Lower leg skin (tissue), 3 donors: ENCODE results near the gene RAPGEF5.

Experiments used
- CTCF ChIP-seq, 3 donors: fragments of 450-650 bp; IDR thresholded peaks; one replicate each; pipeline ENCODE4 v1.5.1; 2016; ENCODE audit warnings: antibody characterized with exemption in 3 of 3, mild to moderate bottlenecking in 3 of 3, moderate library complexity in 2 of 3
- POLR2A ChIP-seq, 2 donors: fragments of 450-650 bp; IDR thresholded peaks; one replicate each; pipeline ENCODE4 v1.6.1; 2016 to 2017; ENCODE audit warnings: antibody characterized with exemption in 2 of 2, mild to moderate bottlenecking in 1 of 2, moderate library complexity in 1 of 2

DNA sequence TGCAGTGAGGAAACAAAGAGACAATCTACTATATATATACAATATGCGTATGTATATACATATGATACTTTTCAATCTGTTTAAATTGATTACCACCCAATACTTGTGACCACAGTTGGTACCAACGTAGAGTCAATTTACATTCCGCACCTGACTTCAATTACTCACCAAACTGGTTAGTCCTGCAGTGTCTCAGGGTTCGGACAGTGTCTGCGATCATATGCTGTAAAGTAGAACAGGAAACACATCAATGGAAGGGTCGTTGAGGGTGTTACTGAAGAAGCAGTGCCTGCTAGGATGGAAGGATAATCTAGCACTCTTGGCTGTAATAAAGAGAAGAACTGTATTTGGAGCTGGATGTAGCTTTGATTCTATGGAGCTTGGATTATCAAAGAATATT lies 231.5 kb downstream of the RAPGEF5 start:
- no peak for TF ChIP-seq CTCF (IDR thresholded peaks at IDR 0.05)
- no peak for TF ChIP-seq POLR2A (IDR thresholded peaks at IDR 0.05)
